Stomach (tissue), 9 donors: Measurements from ENCODE around the gene MASP1. TPM values are rescaled to one million over a fixed set of nuclear protein-coding genes. Genes with fewer than 3 reads are reported as not detected.

ENCODE experiments used
- DNase-seq, 2 donors: peaks; one replicate each; pipeline versions ENCODE4 v3.0.0 to v3.0.0-alpha.2; 2013 to 2019
- H3K27ac ChIP-seq, 5 donors: fragments of 200-600 bp in 4 of 5; sonication (generic) in 4 of 5; one replicate each; pipeline ENCODE4 v1.5.1; 2013 to 2019; ENCODE audit warnings: mild to moderate bottlenecking in 1 of 5, moderate library complexity in 1 of 5
- H3K27me3 ChIP-seq, 3 donors: fragments of 200-600 bp; sonication (generic); one replicate each; pipeline ENCODE4 v1.5.1; 2017 to 2019; ENCODE audit warnings: mixed run types in 1 of 3
- H3K36me3 ChIP-seq, 4 donors: fragments of 200-600 bp; sonication (generic); 1 replicate in 3 of 4; 2 replicates in 1 of 4; pipeline ENCODE4 v1.5.1; 2016 to 2019
- H3K4me1 ChIP-seq, 4 donors: fragments of 200-600 bp; sonication (generic); one replicate each; pipeline ENCODE4 v1.5.1; 2016 to 2019
- H3K4me3 ChIP-seq, 4 donors: fragments of 200-600 bp; sonication (generic) in 3 of 4; one replicate each; pipeline ENCODE4 v1.5.1; 2016 to 2019; ENCODE audit warnings: mild to moderate bottlenecking in 1 of 4
- H3K9me3 ChIP-seq, 4 donors: fragments of 200-600 bp; sonication (generic); one replicate each; pipeline ENCODE4 v1.5.1; 2016 to 2019
- EP300 ChIP-seq: sonication (generic); formaldehyde crosslinking; IDR thresholded peaks from one replicate; pipeline ENCODE4 v1.6.1; 2017; ENCODE audit warnings: antibody characterized with exemption
- POLR2A ChIP-seq, 4 donors: fragments of 450-650 bp; IDR thresholded peaks; one replicate each; pipeline ENCODE4 v1.6.1; 2016; ENCODE audit warnings: antibody characterized with exemption in 4 of 4, control low read depth in 2 of 4, mild to moderate bottlenecking in 1 of 4, moderate library complexity in 1 of 4
- POLR2AphosphoS5 ChIP-seq, 3 donors: sonication (generic); formaldehyde crosslinking; IDR thresholded peaks; one replicate each; pipeline ENCODE4 v1.6.1; 2016; ENCODE audit warnings: antibody characterized with exemption in 3 of 3
- WGBS, 5 donors: extraction: QIAGEN DNeasy Blood & Tissue Kit in 3 of 5; methylation state at CpG; one replicate each; pipeline versions ENCODE4 v1.1.5 to v1.1.7; 2013 to 2018; 5-methylcytosine and 5-hydroxymethylcytosine counted together
- intact Hi-C: fragments of 100-400 bp; cut with DNase I; formaldehyde crosslinking; loops from one replicate; pipeline ENCODE4 v1.15.1; 2023; ENCODE audit warnings: low total_unique reads
- polyA plus RNA-seq, 3 donors: library from polyadenylated mRNA; stranded (reverse); fragments of 200-250 nt; gene quantifications; one replicate each; pipeline ENCODE4 v1.2.3, GENCODE V29; 2013
- total RNA-seq, 5 donors: library from RNA; depleted of rRNA; stranded (reverse); fragments of >200 nt; gene quantifications; one replicate each; pipeline versions ENCODE4 v1.1.0 to v1.2.3, GENCODE V29; 2014 to 2016
- TF ChIP-seq, protein P1 (sequence below), 7 experiments: fragments of 450-650 bp in 4 of 7; fragments of 200-600 bp in 3 of 7; sonication (generic) in 3 of 7; IDR thresholded peaks; one replicate each; pipeline ENCODE4 v1.5.1; 2016 to 2019; ENCODE audit warnings: antibody characterized with exemption in 7 of 7, control low read depth in 2 of 7, mild to moderate bottlenecking in 1 of 7
- donor health status: healthy with polysubstance abuse.
- donor health status: Bipolar disorder and iron deficiency.
- donor health status: healthy.

Gene MASP1
- total and polyA plus RNA-seq, 8 donors = 0.15 to 2.9 (median 0.70) TPM; not detected in 2

- TF ChIP-seq, protein P1, sequence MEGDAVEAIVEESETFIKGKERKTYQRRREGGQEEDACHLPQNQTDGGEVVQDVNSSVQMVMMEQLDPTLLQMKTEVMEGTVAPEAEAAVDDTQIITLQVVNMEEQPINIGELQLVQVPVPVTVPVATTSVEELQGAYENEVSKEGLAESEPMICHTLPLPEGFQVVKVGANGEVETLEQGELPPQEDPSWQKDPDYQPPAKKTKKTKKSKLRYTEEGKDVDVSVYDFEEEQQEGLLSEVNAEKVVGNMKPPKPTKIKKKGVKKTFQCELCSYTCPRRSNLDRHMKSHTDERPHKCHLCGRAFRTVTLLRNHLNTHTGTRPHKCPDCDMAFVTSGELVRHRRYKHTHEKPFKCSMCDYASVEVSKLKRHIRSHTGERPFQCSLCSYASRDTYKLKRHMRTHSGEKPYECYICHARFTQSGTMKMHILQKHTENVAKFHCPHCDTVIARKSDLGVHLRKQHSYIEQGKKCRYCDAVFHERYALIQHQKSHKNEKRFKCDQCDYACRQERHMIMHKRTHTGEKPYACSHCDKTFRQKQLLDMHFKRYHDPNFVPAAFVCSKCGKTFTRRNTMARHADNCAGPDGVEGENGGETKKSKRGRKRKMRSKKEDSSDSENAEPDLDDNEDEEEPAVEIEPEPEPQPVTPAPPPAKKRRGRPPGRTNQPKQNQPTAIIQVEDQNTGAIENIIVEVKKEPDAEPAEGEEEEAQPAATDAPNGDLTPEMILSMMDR (IDR thresholded peaks at IDR 0.05) = no peak
- no peak for TF ChIP-seq POLR2AphosphoS5 (IDR thresholded peaks at IDR 0.05)
- TF ChIP-seq EP300 = no peak
- TF ChIP-seq POLR2A (IDR thresholded peaks at IDR 0.05) = no peak
- Histone ChIP-seq H3K4me3 (no peak overlapping the region), H3K27me3 (no peaks in the 10 kb centered on the region), H3K4me1 (no peaks in the 10 kb centered on the region), H3K27ac (no peak overlapping the region), H3K36me3 (no peaks in the 10 kb centered on the region), H3K9me3 (no peaks in the 10 kb centered on the region)
- WGBS, 5 donors = 50 to 88% (median 68%) methylated on average over 1 of the region's 1 CpG
- no peak for DNase-seq
- intact Hi-C loops = no loop called here
Observed at GRCh38 chr3:187277129-187277462, 14.4 kb downstream of the MASP1 start.

GRCh38 chr3:187276397-187277128, 15.0 kb downstream of the MASP1 start:
- Histone ChIP-seq H3K9me3 (no peaks in the 10 kb centered on the region), H3K36me3 (no peaks in the 10 kb centered on the region), H3K4me3 (no peak overlapping the region), H3K4me1 (no peaks in the 10 kb centered on the region), H3K27ac (no peak overlapping the region), H3K27me3 (no peaks in the 10 kb centered on the region)
- TF ChIP-seq POLR2AphosphoS5 (IDR thresholded peaks at IDR 0.05) (no peak), EP300 (no peak), POLR2A (IDR thresholded peaks at IDR 0.05) (no peak)
- TF ChIP-seq, protein P1 (IDR thresholded peaks at IDR 0.05) = no peak
- WGBS, 5 donors = 59 to 74% (median 67%) methylated on average over 7 of the region's 7 CpGs
- DNase-seq = no peak
- intact Hi-C loops = no loop called here

GRCh38 chr3:187274977-187275338, 16.6 kb downstream of the MASP1 start:
- Histone ChIP-seq H3K4me3 (no peak overlapping the region), H3K9me3 (peaks cover 0 to 4% (median 2%) of the 10 kb centered on the region in 4 donors), H3K4me1 (no peaks in the 10 kb centered on the region), H3K27ac (no peak overlapping the region), H3K27me3 (no peaks in the 10 kb centered on the region), H3K36me3 (no peaks in the 10 kb centered on the region)
- WGBS, 5 donors = 31 to 61% (median 40%) methylated on average over 5 of the region's 5 CpGs
- DNase-seq = no peak
- intact Hi-C loops = no loop called here
- no peak for TF ChIP-seq POLR2AphosphoS5 (IDR thresholded peaks at IDR 0.05)
- TF ChIP-seq, protein P1 (IDR thresholded peaks at IDR 0.05) = no peak
- no peak for TF ChIP-seq EP300
- no peak for TF ChIP-seq POLR2A (IDR thresholded peaks at IDR 0.05)

GRCh38 chr3:187274315-187274976, 17.1 kb downstream of the MASP1 start:
- 68 to 85% (median 79%) methylated on average over 6 of the region's 6 CpGs for WGBS, 5 donors
- no peaks in the 10 kb centered on the region for H3K36me3 ChIP-seq
- no peaks in the 10 kb centered on the region for H3K4me1 ChIP-seq
- H3K9me3 ChIP-seq = peaks cover under 1 to 8% (median 6%) of the 10 kb centered on the region in 4 donors
- TF ChIP-seq EP300 (no peak), POLR2A (IDR thresholded peaks at IDR 0.05) (no peak), POLR2AphosphoS5 (IDR thresholded peaks at IDR 0.05) (no peak)
- TF ChIP-seq, protein P1 (IDR thresholded peaks at IDR 0.05) = no peak
- no peak overlapping the region for H3K4me3 ChIP-seq
- no peak for DNase-seq
- intact Hi-C loops = no loop called here
- H3K27me3 ChIP-seq = no peaks in the 10 kb centered on the region
- H3K27ac ChIP-seq = no peak overlapping the region
